Loucy (cell line): ENCODE data around the gene SLC39A9.
"Not testable (repeated sequence)": the region's sequence is repeated elsewhere in the genome, so short reads cannot be mapped to it uniquely, and the experiment has no call there.

ENCODE experiments used
- H2AFZ ChIP-seq: fragments of 200-600 bp; sonication (generic); 2 replicates; pipeline ENCODE4 v1.6.0; 2016; ENCODE audit warnings: antibody characterized with exemption, mild to moderate bottlenecking, low read length, moderate library complexity
- H3F3A ChIP-seq: fragments of 200-600 bp; 2 replicates; pipeline ENCODE4 v1.6.0; 2016; ENCODE audit warnings: antibody characterized with exemption, low read depth, mild to moderate bottlenecking
- H3K27me3 ChIP-seq: fragments of 200-600 bp; sonication (generic); 2 replicates; pipeline ENCODE4 v1.6.1; 2014; ENCODE audit warnings: low read length, mild to moderate bottlenecking; ENCODE audit not compliant: insufficient read depth, poor library complexity, severe bottlenecking
- H3K36me3 ChIP-seq: fragments of 200-600 bp; sonication (generic); 2 replicates; pipeline ENCODE4 v1.6.1; 2016; ENCODE audit warnings: low read length; ENCODE audit not compliant: insufficient read depth
- H3K4me1 ChIP-seq: fragments of 200-600 bp; sonication (generic); 2 replicates; pipeline ENCODE4 v1.5.1; 2014; ENCODE audit warnings: low read length, mild to moderate bottlenecking; ENCODE audit not compliant: insufficient read depth, poor library complexity, severe bottlenecking
- H3K4me2 ChIP-seq: fragments of 200-600 bp; sonication (generic); 2 replicates; pipeline ENCODE4 v1.6.0; 2014; ENCODE audit warnings: antibody characterized with exemption, low read length, low read depth, mild to moderate bottlenecking; ENCODE audit not compliant: poor library complexity, severe bottlenecking
- H3K4me3 ChIP-seq: fragments of 200-600 bp; sonication (generic); 2 replicates; pipeline ENCODE4 v1.5.1; 2014; ENCODE audit warnings: low read length, mild to moderate bottlenecking, mixed read lengths; ENCODE audit not compliant: poor library complexity, severe bottlenecking
- H3K79me2 ChIP-seq: fragments of 200-600 bp; sonication (generic); 2 replicates; pipeline ENCODE4 v1.6.1; 2014; ENCODE audit warnings: low read length; ENCODE audit not compliant: insufficient read depth
- H3K9ac ChIP-seq: fragments of 200-600 bp; sonication (generic); 2 replicates; pipeline ENCODE4 v1.6.0; 2014; ENCODE audit warnings: mild to moderate bottlenecking, low read depth, low read length, moderate library complexity; ENCODE audit not compliant: poor library complexity, severe bottlenecking
- H3K9me2 ChIP-seq: fragments of 200-600 bp; sonication (generic); replicated peaks from 2 replicates; pipeline ENCODE4 v1.6.1; 2016; ENCODE audit warnings: low read depth, low read length, mixed read lengths
- H3K9me3 ChIP-seq: fragments of 200-600 bp; sonication (generic); 2 replicates; pipeline ENCODE4 v1.6.1; 2014; ENCODE audit warnings: mild to moderate bottlenecking, antibody characterized with exemption, low read length, low read depth; ENCODE audit not compliant: insufficient read depth
- H4K20me1 ChIP-seq: fragments of 200-600 bp; sonication (generic); 2 replicates; pipeline ENCODE4 v1.6.0; 2014; ENCODE audit warnings: antibody characterized with exemption, low read length, mild to moderate bottlenecking; ENCODE audit not compliant: insufficient read depth, poor library complexity, severe bottlenecking
- EZH2phosphoT487 ChIP-seq: fragments of 200-600 bp; IDR thresholded peaks from 2 replicates; pipeline ENCODE4 v1.6.1; 2018; ENCODE audit warnings: antibody characterized with exemption, mild to moderate bottlenecking, moderate library complexity, borderline replicate concordance
- TF ChIP-seq, protein P1 (sequence below): fragments of 200-600 bp; sonication (generic); conservative IDR thresholded peaks from 2 replicates; pipeline ENCODE4 v1.5.1; 2014; ENCODE audit warnings: mild to moderate bottlenecking, antibody characterized with exemption, low read length

Gene SLC39A9

DNA sequence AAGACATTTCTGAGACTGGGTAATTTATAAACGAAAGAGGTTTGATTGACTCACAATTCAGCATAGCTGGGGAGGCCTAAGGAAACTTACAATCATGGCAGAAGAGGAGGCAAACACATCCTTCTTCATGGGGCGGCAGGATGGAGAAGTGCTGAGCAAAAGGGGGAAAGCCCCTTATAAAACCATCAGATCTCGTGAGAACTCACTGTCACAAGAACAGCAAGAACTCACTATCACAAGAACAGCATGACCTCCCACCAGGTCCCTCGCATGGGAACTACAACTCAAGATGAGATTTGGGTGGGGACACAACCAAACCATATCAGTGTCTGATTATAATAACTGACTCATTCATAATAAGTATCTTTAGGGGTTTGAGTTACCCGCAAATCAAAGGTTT is 6.4 kb downstream of the SLC39A9 start:
- TF ChIP-seq, protein P1, sequence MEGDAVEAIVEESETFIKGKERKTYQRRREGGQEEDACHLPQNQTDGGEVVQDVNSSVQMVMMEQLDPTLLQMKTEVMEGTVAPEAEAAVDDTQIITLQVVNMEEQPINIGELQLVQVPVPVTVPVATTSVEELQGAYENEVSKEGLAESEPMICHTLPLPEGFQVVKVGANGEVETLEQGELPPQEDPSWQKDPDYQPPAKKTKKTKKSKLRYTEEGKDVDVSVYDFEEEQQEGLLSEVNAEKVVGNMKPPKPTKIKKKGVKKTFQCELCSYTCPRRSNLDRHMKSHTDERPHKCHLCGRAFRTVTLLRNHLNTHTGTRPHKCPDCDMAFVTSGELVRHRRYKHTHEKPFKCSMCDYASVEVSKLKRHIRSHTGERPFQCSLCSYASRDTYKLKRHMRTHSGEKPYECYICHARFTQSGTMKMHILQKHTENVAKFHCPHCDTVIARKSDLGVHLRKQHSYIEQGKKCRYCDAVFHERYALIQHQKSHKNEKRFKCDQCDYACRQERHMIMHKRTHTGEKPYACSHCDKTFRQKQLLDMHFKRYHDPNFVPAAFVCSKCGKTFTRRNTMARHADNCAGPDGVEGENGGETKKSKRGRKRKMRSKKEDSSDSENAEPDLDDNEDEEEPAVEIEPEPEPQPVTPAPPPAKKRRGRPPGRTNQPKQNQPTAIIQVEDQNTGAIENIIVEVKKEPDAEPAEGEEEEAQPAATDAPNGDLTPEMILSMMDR = no peak
- no peak for TF ChIP-seq EZH2phosphoT487
- Histone ChIP-seq H3K4me2 (peak overlapping the region; percentile 94), H2AFZ (no peak overlapping the region), H3K27me3 (no peaks in the 10 kb centered on the region), H3K79me2 (peaks cover 85% of the 10 kb centered on the region), H4K20me1 (peaks cover 42% of the 10 kb centered on the region), H3K9ac (no peak overlapping the region), H3K9me2 (no peaks in the 10 kb centered on the region), H3K4me1 (peaks cover 49% of the 10 kb centered on the region), H3K36me3 (no peaks in the 10 kb centered on the region), H3K4me3 (no peak overlapping the region), H3K9me3 (no peaks in the 10 kb centered on the region), H3F3A (no peaks in the 10 kb centered on the region)

DNA sequence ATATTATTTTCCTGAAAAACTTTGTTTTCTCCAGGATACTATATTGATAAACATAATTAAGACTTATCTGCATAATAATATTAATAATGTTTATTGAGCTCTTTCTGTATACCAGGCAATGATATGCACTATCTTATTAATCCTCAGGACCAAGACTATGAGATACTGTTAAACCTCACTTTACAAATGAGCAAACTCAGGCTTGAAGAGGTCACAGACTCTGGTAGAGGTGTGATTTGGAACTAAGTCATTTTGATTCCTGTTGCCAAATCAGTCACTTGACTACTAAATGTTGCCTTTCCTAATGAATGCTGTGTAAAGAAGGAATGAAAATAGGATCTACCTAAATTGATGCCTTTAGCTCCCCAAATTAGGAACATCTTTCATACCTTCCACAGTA is 7.3 kb downstream of the SLC39A9 start:
- Histone ChIP-seq H3K4me1 (peaks cover 46% of the 10 kb centered on the region), H4K20me1 (peaks cover 34% of the 10 kb centered on the region), H3K36me3 (no peaks in the 10 kb centered on the region), H3K4me3 (no peak overlapping the region), H3K27me3 (no peaks in the 10 kb centered on the region), H3K9me2 (no peaks in the 10 kb centered on the region), H2AFZ (no peak overlapping the region), H3K79me2 (peaks cover 85% of the 10 kb centered on the region), H3K9ac (no peak overlapping the region), H3K4me2 (peak overlapping the region; percentile 4), H3F3A (no peaks in the 10 kb centered on the region), H3K9me3 (no peaks in the 10 kb centered on the region)
- TF ChIP-seq EZH2phosphoT487 = no peak
- TF ChIP-seq, protein P1 = no peak

DNA sequence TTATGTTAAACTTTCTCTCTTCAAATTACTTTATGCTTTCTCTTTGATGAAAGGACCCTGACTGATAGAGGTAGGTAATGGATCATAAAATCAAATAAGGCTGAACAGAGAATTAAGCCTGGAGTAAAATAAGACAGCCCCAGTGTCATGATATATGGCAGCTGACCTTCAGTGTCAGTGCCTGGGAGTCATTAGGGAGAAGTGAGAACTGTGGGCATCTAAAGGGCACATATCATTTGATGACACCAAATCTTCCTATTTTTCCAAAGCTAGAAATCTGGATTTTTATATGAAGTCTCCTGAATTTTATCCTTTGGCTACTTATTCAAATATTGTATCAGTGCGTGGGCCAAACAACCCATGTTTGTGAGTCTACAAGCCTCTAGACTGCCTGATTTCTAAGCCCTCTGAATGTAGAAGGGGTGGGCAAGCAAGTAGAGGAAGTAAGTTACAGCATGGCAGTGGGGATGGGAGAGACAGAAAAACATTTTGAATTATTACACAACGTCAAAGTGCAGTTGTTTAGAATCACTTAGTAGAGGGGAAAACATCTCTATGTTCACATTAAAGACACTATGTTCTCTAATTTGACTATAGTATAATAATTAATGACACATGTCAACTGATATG is 10.0 kb downstream of the SLC39A9 start:
- no peak overlapping the region for H3K4me3 ChIP-seq
- H3K27me3 ChIP-seq = no peaks in the 10 kb centered on the region
- no peak overlapping the region for H2AFZ ChIP-seq
- H3K9me3 ChIP-seq = no peaks in the 10 kb centered on the region
- no peaks in the 10 kb centered on the region for H3K36me3 ChIP-seq
- H3K4me1 ChIP-seq = peaks cover 26% of the 10 kb centered on the region
- H3F3A ChIP-seq = no peaks in the 10 kb centered on the region
- no peak overlapping the region for H3K9ac ChIP-seq
- H3K79me2 ChIP-seq = peaks cover 78% of the 10 kb centered on the region
- H3K4me2 ChIP-seq = peak overlapping the region; percentile 18
- no peak for TF ChIP-seq EZH2phosphoT487
- peaks cover 18% of the 10 kb centered on the region for H4K20me1 ChIP-seq
- H3K9me2 ChIP-seq = no peaks in the 10 kb centered on the region

DNA sequence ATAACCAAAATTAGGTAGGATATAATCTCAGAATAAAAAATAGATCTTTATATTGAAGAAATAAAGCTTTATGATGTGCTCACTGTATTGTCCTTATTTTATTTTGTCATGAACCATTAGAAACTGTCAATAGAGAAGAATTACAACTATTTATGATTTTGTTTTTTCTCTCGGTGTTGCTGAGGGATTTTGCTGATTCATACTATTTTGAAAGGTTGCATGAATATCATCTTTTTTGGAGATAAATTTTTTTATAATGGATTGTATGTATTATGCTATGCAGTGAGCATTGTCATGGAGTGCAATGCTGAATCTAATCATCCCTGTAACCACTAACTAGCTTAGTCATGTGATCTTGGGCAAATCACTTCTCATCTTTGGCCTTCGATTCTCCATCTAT is 15.0 kb downstream of the SLC39A9 start:
- peaks cover 10% of the 10 kb centered on the region for H3K4me1 ChIP-seq
- no peak overlapping the region for H3K4me3 ChIP-seq
- H3K27me3 ChIP-seq = no peaks in the 10 kb centered on the region
- no peak overlapping the region for H2AFZ ChIP-seq
- no peaks in the 10 kb centered on the region for H3F3A ChIP-seq
- H3K9me2 ChIP-seq = no peaks in the 10 kb centered on the region
- 0 out of 2 replicates have a peak, but pooled peaks cover 3% of the 10 kb centered on the region for H3K9me3 ChIP-seq
- peaks cover 60% of the 10 kb centered on the region for H3K79me2 ChIP-seq
- H3K36me3 ChIP-seq = no peaks in the 10 kb centered on the region
- H4K20me1 ChIP-seq = no peaks in the 10 kb centered on the region
- no peak overlapping the region for H3K4me2 ChIP-seq
- no peak overlapping the region for H3K9ac ChIP-seq
- TF ChIP-seq, protein P1 = no peak
- TF ChIP-seq EZH2phosphoT487 = no peak

DNA sequence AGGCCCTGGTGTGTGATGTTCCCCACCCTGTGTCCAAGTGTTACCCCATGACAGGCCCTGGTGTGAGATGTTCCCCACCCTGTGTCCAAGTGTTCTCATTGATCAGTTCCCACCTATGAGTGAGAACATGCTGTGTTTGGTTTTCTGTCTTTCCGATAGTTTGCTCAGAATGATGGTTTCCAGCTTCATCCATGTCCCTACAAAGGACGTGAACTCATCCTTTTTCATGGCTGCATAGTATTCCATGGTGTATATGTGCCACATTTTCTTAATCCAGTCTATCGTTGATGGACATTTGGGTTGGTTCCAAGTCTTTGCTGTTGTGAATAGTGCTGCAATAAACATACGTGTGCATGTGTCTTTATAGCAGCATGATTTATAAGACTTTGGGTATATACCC is 17.6 kb downstream of the SLC39A9 start:
- H3K36me3 ChIP-seq, H3K9me2 ChIP-seq, H3F3A ChIP-seq, H3K4me3 ChIP-seq, H3K9me3 ChIP-seq, H4K20me1 ChIP-seq, H2AFZ ChIP-seq, H3K9ac ChIP-seq, H3K4me1 ChIP-seq, H3K4me2 ChIP-seq, H3K27me3 ChIP-seq: not testable (repeated sequence)
- H3K79me2 ChIP-seq = peaks cover 36% of the 10 kb centered on the region; the same call in 1 of the 2 replicates
